GM19351 (cell line): Measurements from ENCODE around the gene MMP11.
A peak's percentile ranks its signal among the peaks of the same experiment; 100 is the strongest.
"Not testable (repeated sequence)": the region's sequence is repeated elsewhere in the genome, so short reads cannot be mapped to it uniquely, and the experiment has no call there.

Source experiments
- ATAC-seq: cut with Tn5 transposase; IDR thresholded peaks from one replicate; pipeline ENCODE4 v1.9.1; 2021; ENCODE audit warnings: mild to moderate bottlenecking, moderate library complexity; ENCODE audit not compliant: unreplicated experiment

MMP11 gene

GRCh38 chr22:23772649-23773473, at the start of gene MMP11:
Gene MMP11 (plus strand): TSS chr22:23772849. CDS start chr22:23772871, 22 bp downstream.
- no peak for ATAC-seq

- not testable (repeated sequence) for ATAC-seq
These were observed 44.5 kb upstream of the MMP11 start for GRCh38 chr22:23728108-23728507.

- ATAC-seq = no peak
These were observed 35.0 kb upstream of the MMP11 start for GRCh38 chr22:23737696-23738095.

GRCh38 chr22:23742505-23743264, 30.0 kb upstream of the MMP11 start:
- ATAC-seq = no peak

- no peak for ATAC-seq
These were observed 29.3 kb upstream of the MMP11 start for GRCh38 chr22:23743303-23743705.

GRCh38 chr22:23744001-23744400, 28.6 kb upstream of the MMP11 start:
- ATAC-seq = no peak

GRCh38 chr22:23744485-23744884, 28.2 kb upstream of the MMP11 start:
- ATAC-seq = no peak

- no peak for ATAC-seq
These were observed 26.9 kb upstream of the MMP11 start for GRCh38 chr22:23745791-23746190.

GRCh38 chr22:23749841-23750301, 22.8 kb upstream of the MMP11 start:
- no peak for ATAC-seq

GRCh38 chr22:23750367-23750713, 22.3 kb upstream of the MMP11 start:
- ATAC-seq = no peak

GRCh38 chr22:23750714-23751440, 21.8 kb upstream of the MMP11 start, which contains the start of gene ZNF70:
Gene ZNF70 (minus strand): TSS chr22:23751112. CDS start chr22:23745140, 5,972 bp downstream.
- ATAC-seq = peak; percentile 75

GRCh38 chr22:23751441-23751996, 21.1 kb upstream of the MMP11 start:
- ATAC-seq = no peak

- ATAC-seq = no peak
These were observed 20.5 kb upstream of the MMP11 start for GRCh38 chr22:23752090-23752691.

- ATAC-seq = no peak
These were observed 19.9 kb upstream of the MMP11 start for GRCh38 chr22:23752750-23753149.

- ATAC-seq = no peak
These were observed 19.3 kb upstream of the MMP11 start for GRCh38 chr22:23753385-23753784.

GRCh38 chr22:23754220-23754919, 18.3 kb upstream of the MMP11 start, which contains the start of gene VPREB3:
Gene VPREB3 (minus strand): TSS chr22:23754425. CDS start chr22:23754363, 62 bp downstream.
- no peak for ATAC-seq

- no peak for ATAC-seq
These were observed 17.5 kb upstream of the MMP11 start for GRCh38 chr22:23754980-23755636.

- no peak for ATAC-seq
These were observed 16.9 kb upstream of the MMP11 start for GRCh38 chr22:23755711-23756110.

- ATAC-seq = no peak
These were observed 15.8 kb upstream of the MMP11 start for GRCh38 chr22:23756891-23757290.
